ENCODE measurements around the gene STK16. TPM values are rescaled to one million over a fixed set of nuclear protein-coding genes. Genes with fewer than 3 reads are reported as not detected.

STK16 gene
- total RNA-seq, 1 donor from 2014 or later = 34.2 TPM

DNA sequence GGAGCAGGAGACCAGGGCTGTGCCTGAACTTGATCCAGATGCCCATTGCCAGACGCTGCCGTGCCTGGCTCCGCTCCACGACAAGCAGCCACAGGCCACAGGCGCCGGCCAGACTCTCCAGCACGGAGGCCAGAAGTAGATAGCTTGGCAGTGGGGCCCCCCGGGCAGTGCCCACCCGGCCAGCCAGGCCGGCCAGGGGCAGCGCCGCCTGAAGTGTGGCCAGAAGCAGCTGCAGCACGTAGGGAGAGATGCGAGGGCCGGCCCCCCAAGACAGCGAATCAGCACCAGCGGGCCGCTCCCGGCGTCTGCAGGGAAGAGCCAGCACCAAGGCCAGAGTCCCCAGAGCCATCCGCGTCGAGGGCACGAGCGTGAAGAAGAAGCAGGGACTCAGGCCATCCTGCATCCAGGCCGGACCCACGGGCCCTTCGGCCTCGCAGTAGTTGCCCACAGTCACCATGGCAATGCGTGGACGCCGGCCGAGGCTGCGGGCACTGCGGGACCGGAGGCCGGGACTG, 27.0 kb upstream of the STK16 start:
- no peaks in the 10 kb centered on the region for H3K9me3 Mint-ChIP-seq
- H3K27ac Mint-ChIP-seq = peak overlapping the region; percentile 99
- H3K27me3 Mint-ChIP-seq = no peaks in the 10 kb centered on the region
- peaks cover 18% of the 10 kb centered on the region for H3K4me1 Mint-ChIP-seq (ENCODE audit: unreplicated experiment)
- peak; percentile 78 for DNase-seq (ENCODE audit: extremely low spot score, unreplicated experiment)
- peak overlapping the region; percentile 95 for H3K4me3 Mint-ChIP-seq
- peaks cover 8% of the 10 kb centered on the region for H3K36me3 Mint-ChIP-seq
- TF ChIP-seq, protein P1, sequence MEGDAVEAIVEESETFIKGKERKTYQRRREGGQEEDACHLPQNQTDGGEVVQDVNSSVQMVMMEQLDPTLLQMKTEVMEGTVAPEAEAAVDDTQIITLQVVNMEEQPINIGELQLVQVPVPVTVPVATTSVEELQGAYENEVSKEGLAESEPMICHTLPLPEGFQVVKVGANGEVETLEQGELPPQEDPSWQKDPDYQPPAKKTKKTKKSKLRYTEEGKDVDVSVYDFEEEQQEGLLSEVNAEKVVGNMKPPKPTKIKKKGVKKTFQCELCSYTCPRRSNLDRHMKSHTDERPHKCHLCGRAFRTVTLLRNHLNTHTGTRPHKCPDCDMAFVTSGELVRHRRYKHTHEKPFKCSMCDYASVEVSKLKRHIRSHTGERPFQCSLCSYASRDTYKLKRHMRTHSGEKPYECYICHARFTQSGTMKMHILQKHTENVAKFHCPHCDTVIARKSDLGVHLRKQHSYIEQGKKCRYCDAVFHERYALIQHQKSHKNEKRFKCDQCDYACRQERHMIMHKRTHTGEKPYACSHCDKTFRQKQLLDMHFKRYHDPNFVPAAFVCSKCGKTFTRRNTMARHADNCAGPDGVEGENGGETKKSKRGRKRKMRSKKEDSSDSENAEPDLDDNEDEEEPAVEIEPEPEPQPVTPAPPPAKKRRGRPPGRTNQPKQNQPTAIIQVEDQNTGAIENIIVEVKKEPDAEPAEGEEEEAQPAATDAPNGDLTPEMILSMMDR (conservative IDR thresholded peaks at IDR 0.05) = no peak

DNA sequence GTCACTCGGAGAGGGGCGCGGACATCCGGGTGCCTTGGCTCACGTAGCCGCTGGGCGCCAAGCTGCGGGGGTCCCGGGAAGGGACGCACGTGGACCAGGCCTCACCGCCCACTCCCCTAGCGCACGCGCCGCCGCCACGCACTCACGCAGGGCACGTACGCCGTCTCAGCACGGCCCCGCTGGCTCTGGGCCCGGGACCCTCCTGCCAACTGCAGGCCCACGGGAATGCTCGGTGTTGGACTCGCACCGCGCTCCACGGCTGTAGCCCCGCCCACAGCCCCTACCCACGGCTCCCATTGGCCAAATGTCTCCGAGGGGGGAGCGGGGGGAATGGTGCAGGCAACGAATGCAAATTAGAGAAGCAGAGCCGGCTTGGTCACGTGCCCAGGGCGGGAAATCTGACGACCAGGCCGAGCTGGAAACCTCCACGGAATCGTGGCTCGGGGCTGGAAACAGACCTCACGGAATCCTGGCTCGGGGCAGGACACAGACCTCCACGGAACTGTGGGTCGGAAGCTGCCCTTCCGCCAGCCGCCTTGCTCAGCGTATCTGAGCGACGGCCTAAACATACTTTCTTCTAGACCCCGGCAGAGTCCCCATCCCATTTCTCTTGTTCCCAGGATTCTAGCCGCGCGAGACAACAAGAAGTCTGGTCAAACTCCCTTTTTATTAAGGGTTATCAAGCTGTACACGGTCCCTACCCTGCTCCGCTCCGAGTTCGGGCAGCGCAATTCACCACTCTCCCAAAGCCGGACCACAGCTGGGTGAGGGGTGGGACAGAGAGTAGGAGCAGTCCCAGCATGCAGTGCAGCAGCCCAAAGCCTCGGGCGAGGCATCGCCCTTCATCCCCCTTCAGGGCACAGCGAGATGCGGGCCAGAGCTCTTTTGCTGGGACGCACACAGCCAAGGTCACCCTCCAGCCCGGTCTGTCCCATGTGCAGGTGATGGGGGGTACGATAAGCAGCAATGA, 26.3 kb upstream of the STK16 start, which contains the start of gene ABCB6:
Gene ABCB6, minus strand, starts transcription at position 227 of the 970 bp plus-strand sequence. CDS start 285 bp downstream, outside the sequence.
- Mint-ChIP-seq H3K4me1 (ENCODE audit: unreplicated experiment) (peaks cover 18% of the 10 kb centered on the region), H3K9me3 (no peaks in the 10 kb centered on the region), H3K27me3 (no peaks in the 10 kb centered on the region), H3K36me3 (peaks cover 8% of the 10 kb centered on the region), H3K4me3 (peak within 1 kb of the TSS; percentile 95), H3K27ac (peak within 1 kb of the TSS; percentile 99)
- DNase-seq (ENCODE audit: extremely low spot score, unreplicated experiment) = peak; percentile 94
- TF ChIP-seq, protein P1 (conservative IDR thresholded peaks at IDR 0.05) = no peak

DNA sequence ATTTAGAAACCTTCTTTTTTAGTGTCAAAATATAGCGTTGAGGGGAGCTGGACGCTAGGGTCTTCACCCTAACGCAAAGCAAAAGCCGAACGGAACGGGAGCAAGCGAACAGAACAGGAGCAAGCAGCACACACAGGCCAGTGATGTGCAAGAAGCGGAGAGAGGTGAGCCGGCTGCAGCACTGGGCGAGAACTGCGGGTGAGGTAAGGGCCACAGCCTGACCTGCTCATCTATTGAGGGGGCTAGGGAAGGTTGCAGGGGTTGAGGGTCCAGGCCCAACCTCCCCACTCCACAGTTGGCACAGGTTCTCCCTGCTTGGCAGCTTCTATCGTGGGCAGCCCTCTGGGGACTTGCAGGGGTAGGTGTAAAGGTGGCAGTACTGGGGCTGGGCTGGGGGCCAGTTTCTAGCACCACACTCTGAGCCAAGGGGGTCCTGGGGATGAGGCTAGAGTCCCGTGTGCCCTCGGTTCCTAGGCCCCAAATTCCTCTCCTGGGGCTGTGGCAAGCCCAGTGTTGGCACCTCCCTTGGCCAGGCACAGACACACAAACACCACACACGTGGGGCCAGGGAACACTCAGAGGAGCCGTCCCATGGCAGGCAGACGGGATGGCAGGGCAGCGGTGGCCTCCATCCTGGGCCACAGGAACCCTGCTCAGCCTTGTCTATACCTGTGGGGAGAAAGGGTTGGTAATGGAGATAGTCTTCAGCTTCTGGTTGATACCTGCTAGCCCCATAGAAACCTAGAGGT, 25.3 kb upstream of the STK16 start:
- TF ChIP-seq, protein P1 (conservative IDR thresholded peaks at IDR 0.05) = no peak
- H3K4me1 Mint-ChIP-seq (ENCODE audit: unreplicated experiment) = peaks cover 15% of the 10 kb centered on the region
- H3K4me3 Mint-ChIP-seq = peak overlapping the region; percentile 22
- no peak for DNase-seq (ENCODE audit: extremely low spot score, unreplicated experiment)
- no peaks in the 10 kb centered on the region for H3K9me3 Mint-ChIP-seq
- no peak overlapping the region for H3K27ac Mint-ChIP-seq
- peaks cover 11% of the 10 kb centered on the region for H3K36me3 Mint-ChIP-seq
- H3K27me3 Mint-ChIP-seq = no peaks in the 10 kb centered on the region

DNA sequence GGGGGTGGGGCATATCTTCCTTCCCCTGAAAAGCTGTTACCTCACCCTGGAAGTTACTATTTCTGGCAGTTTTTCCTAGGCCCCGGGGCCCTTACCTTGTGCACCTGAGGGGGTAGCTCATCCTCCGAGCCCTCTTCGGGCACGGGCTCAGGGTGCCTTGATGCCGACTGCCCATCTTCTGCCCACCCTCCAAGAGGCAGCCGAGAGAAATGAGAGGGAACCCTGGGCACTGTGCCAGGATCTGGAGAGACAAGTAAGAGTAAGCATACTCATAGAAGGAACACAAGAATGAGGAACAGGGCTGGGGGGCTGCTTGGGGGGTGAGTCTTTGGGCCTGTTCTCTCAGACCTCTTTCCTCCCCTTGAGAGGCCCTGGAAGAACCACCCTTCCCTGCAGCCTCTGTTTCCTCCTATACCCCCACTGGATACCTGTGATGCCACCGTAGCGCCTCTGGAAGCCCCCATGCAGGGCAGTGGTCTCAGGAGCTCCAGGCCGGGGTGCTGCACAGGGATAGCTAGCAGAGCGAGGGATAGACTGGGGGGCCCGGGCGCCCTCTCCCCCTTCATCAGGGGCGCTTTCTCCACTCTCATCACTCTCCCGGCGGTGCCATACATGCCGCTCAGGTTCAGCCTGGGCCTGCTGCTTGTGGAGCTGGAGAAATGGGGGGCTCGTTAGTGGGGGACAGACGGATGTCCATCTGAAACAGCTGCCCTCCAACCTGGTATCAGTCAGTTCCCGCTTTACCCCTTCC, 24.5 kb upstream of the STK16 start:
- TF ChIP-seq, protein P1 (conservative IDR thresholded peaks at IDR 0.05) = no peak
- Mint-ChIP-seq H3K27ac (no peak overlapping the region), H3K4me1 (ENCODE audit: unreplicated experiment) (peaks cover 14% of the 10 kb centered on the region), H3K27me3 (no peaks in the 10 kb centered on the region), H3K36me3 (peaks cover 16% of the 10 kb centered on the region), H3K9me3 (no peaks in the 10 kb centered on the region), H3K4me3 (peak overlapping the region; percentile 2)
- no peak for DNase-seq (ENCODE audit: extremely low spot score, unreplicated experiment)

DNA sequence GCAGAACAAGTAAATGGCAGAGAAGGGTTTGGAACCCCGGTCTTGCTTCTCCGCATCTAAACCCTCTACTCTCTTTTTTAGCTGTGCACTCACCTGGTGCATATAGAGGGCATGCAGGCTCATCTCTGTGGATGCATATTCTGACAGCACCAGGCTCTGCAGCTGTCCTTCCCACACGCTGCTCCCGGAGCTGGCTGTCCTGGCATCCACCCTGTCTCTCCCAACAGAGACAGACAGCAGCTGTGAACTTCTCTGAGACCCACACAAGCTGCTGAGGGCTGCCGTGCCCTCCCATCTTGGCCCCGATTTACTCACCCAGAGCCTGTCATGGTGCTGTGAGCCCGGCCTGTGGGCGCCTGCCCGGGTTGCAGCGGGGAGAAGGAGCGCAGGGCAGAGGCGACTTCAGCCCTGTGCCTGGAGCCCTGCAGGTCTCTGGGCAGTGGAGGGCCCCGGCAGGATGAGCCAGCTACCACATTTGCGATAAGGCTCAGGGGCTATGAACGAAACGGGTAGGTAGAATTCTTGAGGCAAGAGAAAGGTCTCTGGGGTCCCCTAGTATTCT, 23.2 kb upstream of the STK16 start:
- peaks cover 14% of the 10 kb centered on the region for H3K4me1 Mint-ChIP-seq (ENCODE audit: unreplicated experiment)
- no peaks in the 10 kb centered on the region for H3K9me3 Mint-ChIP-seq
- no peak for DNase-seq (ENCODE audit: extremely low spot score, unreplicated experiment)
- peaks cover 20% of the 10 kb centered on the region for H3K36me3 Mint-ChIP-seq
- TF ChIP-seq, protein P1 (conservative IDR thresholded peaks at IDR 0.05) = no peak
- H3K27ac Mint-ChIP-seq = no peak overlapping the region
- no peaks in the 10 kb centered on the region for H3K27me3 Mint-ChIP-seq
- H3K4me3 Mint-ChIP-seq = no peak overlapping the region
